HG03025 (cell line): ENCODE results near the gene PAWR.
"Not testable (repeated sequence)": the region's sequence is repeated elsewhere in the genome, so short reads cannot be mapped to it uniquely, and the experiment has no call there.

ENCODE experiments used
- ATAC-seq: cut with Tn5 transposase; IDR thresholded peaks from one replicate; pipeline ENCODE4 v1.9.1; 2021; ENCODE audit warnings: mild to moderate bottlenecking, moderate library complexity; ENCODE audit not compliant: unreplicated experiment, low FRiP score

The PAWR gene

DNA sequence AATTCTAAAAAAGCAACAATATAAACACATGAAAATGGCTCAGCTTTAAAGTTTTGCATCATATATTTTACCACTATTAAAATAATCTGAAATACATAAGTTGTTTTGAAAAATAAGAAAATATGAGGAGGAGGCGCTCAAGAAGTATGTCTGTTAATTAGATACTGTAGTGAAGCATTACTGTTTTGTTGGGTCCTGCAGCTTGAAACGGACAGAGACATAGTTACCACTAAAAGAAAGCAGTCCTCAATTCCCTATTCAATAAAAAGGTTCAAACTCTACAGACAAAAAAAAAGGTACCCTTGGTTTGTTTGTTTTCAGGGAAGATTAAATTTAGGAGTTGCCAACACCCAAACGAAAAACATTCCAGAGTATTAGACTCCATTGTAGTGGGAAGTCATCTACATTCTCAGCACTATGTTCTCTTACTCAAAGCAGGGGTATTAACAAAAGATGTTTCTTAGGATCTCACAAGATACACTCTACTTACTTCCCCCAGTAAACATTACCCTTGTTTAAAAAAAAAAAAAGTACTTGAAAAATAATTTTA, 3.0 kb downstream of the PAWR start:
- no peak for ATAC-seq

GRCh38 chr12:79686171-79686570, 4.6 kb downstream of the PAWR start:
- no peak for ATAC-seq

GRCh38 chr12:79685068-79685467, 5.7 kb downstream of the PAWR start:
- ATAC-seq, result no peak

GRCh38 chr12:79684338-79684737, 6.4 kb downstream of the PAWR start:
- ATAC-seq, result not testable (repeated sequence)

DNA sequence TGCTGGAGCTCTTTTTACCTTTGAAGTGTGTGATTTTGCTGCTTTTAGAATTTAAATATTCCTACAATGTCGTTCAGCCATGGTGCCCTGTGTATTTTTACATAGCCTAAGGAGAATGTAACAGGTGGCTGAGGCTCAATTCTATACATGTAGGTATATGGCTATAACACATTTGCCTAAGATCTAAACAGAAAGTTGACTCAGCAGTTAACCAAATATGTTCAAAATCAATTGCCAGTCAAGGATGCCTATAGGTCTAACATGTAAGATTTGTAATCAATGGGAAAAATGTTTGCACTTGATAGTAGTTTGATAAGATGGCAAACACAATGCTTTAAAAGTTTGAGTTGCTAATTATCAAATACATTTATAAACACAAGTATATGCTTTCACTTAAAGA, 8.2 kb downstream of the PAWR start:
- no peak for ATAC-seq

DNA sequence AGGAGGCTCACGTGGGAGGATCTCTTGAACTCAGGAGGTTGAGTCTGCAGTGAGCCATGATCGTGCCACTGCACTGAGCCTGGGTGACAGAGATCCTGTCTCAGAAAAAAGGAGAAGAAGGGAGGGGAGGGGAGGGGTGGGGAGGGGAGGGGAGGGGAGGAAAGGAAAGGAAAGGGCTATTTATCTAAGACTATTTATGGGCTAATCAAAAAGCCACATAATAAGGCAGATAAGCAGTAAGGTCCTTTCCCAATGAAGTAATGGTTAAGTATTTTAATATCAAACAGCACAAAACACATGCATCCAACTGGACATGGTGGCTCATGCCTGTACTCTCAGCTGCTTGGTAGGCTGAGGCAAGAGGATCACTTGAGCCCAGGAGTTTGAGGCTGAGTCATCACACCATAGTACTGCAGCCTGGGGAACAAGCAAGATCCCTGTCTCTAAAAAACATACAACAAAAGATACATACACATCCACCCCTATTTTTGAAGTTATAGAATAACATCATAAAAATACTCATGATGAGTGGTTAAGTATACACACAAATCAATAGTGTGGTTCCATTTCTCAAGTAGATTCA, 9.7 kb downstream of the PAWR start:
- ATAC-seq, result no peak

DNA sequence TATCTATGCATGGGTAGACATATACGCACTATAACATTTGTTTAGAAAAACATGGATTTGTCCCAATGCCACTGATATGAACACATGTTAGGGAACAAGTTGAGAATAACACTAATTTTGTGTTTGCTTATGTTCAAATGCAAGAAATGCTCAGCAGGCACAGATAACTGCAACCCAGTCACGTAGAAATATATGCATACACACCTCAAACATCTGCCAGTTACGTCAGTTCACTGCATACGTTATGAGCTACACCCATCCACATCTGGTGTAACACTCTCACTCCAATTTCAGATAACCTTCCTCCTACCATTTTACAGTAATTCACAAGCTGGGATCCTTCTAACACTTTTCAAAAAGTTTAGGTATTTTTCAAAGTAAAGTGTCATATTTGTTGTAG, 10.7 kb downstream of the PAWR start:
- ATAC-seq, result no peak

- no peak for ATAC-seq
These were observed 12.5 kb downstream of the PAWR start for GRCh38 chr12:79678306-79678705.

- ATAC-seq, result no peak
These were observed 13.1 kb downstream of the PAWR start for GRCh38 chr12:79677672-79678071.

- ATAC-seq, result peak; percentile 49
These were observed 14.2 kb downstream of the PAWR start for GRCh38 chr12:79676579-79676978.

- no peak for ATAC-seq
These were observed 16.1 kb downstream of the PAWR start for GRCh38 chr12:79674629-79675028.

DNA sequence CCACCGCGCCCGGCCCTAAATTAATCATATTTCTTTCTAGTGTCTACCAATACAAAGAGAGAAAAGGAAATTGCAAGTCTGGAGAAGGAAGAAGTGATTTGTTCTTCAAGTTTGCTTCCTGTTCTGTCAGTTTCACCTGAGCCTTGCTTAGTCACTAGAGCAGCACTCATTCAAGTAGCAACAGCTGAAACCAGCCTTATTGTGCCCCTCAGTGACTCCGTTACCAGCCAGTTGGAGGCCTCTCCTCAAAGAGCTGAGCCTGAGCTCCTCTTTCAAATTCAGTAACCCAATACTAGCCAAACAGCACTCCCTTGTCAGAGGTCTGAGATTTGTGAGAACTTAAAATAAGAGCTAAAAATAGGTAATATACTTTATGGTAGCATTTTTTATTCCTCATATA, 17.4 kb downstream of the PAWR start:
- ATAC-seq, result no peak

DNA sequence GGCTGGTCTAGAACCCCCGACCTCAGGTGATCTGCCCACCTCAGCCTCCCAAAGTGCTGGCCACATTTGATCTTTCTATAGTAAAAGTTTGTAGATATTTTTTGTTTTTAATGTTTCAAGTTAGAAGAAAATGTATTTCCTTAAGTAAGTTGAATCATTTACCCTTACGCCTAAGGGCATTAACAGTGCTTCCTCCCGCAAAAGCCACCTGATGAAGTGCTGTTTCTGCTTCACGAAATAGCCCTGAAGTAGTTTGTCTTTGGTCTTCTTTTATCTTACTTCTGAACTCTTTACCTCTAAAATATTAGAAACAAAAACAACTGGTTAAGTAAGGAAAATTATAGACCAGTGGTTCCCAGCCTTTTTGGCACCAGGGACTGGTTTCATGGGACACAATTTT, 22.7 kb downstream of the PAWR start:
- ATAC-seq, result no peak

DNA sequence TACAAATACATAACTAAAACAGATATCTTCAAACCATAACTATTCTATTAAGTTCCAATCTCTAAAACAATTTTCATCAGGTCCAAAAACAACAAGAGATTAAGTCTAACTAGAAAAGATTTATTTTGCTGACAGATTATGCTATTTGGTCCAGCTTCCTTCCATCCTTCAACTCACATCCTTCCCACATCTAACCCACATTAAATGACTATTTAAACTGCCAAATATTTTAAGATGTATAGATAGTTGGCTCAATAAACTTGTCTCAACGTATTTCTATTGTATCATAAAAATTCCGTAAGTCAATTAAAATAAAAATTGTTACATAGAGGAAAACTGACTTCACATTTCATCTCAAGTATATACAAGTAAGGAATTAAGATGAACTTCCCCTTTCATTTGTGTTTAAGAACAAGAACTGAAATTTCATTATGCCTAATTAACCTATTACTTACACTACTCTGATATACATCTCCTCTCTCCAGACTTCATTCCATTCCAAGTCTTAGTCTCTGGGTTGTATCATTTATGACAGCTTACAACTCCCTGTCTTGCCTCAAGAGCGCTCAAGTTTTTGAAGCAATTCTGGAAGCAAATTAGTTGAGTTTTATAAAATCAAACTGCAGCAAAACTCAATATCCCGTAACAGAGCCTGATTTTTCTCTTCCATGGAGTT, 25.4 kb downstream of the PAWR start:
- ATAC-seq, result no peak

DNA sequence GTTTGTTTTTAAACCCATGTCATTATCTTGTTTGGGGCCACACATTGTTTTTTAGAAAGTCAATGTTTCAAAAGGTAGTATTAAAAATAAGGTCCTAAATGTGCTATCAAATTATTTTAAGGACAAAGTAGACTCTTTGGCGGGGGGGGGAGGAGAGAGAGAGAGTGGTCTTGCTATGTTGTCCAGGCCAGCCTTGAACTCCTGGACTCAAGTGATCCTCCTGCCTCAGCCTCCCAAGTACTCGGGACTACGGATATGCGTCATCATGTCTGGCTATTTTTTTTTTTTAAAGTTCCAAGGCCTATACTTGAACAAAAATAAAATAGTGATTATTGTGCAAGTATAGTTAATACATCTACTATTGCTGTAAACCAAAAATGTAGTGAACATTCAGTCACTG, 26.2 kb downstream of the PAWR start:
- ATAC-seq, result no peak

DNA sequence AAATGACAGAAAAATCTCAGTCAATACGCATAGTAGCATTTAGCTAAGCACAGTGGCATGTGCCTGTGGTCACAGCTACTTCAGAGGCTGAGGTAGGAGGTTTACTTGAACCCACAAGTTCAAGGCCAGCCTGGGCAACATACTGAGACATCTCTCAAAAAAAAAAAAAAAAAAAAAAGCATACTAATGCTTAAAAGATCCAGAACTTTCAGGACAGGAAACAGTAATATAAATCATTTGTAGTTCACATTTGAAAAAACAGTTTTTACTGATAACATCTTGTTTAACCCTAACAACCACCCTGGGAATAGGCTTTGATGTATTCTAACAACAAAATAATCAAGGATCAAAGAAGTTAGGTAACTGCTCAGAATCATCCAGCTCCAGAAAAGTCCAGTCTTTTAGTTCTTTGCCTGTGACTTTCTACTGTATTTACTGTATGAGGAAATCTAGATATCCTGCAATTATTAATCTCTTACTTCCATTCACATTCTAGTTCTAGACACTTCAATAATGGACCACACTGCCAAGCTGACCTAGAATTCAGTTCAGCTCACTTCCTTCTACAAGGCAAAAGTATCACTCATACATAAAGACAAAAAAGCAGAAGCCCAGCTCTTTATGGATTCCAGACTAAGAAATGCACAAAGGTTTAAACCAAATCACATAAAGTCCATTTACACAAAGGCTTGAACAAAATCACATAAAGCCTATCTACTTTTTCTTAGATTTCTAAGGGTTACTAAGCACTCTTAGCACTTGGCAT, 28.5 kb downstream of the PAWR start:
- ATAC-seq, result no peak

DNA sequence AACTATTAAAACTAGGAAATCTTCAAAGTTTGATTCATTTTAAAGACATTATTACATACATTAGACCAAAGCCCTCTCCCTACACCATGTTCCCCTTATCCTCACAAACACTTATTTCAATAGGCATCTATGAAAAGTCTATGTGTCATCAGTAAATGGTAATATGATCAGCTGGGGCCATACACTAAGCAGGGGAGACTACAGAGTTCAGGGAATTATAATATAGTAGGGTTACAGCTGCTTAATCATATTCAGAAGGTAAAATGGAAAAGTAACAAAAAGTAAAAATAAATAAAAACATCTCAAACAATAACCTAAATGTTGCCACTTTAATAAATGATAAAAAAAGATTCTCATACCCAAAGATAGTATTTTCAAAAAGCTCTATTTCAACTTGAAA, 29.1 kb downstream of the PAWR start:
- no peak for ATAC-seq

DNA sequence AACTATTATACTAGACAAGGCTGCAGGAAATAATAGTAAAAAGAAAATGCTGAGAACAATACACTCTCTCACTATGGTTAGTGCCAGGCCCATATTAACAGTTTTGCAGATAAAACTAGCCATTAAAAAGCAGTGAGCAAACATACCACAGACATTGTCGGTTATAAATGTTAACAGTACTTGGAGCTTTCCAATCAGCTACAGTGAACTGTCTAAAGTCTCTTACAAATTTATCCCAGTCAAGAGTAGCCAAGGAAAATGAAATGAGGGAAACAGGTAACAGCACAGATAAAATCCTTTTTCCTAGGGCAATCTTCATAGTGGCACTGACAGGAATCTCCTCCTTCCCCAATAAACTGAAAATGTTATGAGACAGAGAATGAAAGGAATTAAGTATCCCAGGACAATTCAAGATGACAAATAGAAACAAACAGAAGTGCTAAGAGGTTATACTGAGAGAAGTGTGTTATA, 30.8 kb downstream of the PAWR start:
- no peak for ATAC-seq

DNA sequence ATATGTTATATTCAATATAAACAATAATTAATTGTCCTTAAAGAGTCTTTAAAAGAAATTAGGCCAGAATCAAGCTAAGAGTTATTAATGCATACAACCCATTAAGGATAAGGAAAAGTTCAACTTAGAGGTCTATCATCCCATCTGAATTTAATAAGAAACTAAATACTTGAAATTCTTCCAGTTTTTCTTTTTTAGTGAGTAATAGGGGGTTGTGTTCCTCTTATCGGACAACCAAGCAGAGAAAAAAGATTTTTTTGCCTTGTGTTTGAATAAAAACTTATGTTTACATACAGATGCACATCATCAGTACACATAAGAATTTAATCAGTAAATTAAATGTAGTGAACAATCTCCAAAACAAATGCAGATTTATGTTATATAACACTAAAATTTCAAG, 32.5 kb downstream of the PAWR start:
- no peak for ATAC-seq

- no peak for ATAC-seq
These were observed 33.6 kb downstream of the PAWR start for GRCh38 chr12:79657136-79657535.

DNA sequence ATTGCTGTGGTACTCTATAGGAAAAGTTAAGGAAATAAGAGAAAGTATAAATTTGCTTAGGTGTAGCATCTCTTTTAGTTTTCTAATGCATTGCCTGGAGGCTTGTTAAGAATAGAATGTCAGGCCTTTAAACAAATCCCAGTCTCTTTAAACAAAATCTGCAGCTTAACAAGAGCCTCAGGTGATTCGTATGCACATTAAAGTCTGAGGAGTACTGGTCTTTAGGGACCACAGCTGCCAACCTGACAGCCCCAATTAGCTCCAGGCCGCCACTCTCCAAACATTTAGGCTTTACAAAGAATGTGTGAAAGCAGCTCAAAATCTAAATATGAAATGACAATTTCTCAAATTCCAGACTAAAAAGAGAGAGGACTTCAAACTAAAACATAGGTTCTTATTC, 35.7 kb downstream of the PAWR start:
- ATAC-seq, result no peak
